Calu3 (cell line): ENCODE data around the gene SERPINB1. TPM values are rescaled to one million over a fixed set of nuclear protein-coding genes. Genes with fewer than 3 reads are reported as not detected.

Source experiments
- BruUV-seq: library from RNA; stranded (reverse); fragments of 400-500 nt; replicated peaks from 2 replicates; lab custom pipeline; 2021; lab: Mats Ljungman, UMichigan
- CTCF ChIA-PET: fragments of 300-600 bp; sonication (Branson Sonifier 250); formaldehyde crosslinking; loops from one replicate; lab custom pipeline; 2022; ENCODE audit warnings: antibody characterized with exemption; lab: Charles Lee
- DNase-seq: peaks from one replicate; pipeline ENCODE4 v3.0.0; 2022
- H3K27ac Mint-ChIP-seq: one replicate; pipeline ENCODE4 v1.8.0; 2022; ENCODE audit warnings: mixed read lengths; ENCODE audit not compliant: unreplicated experiment
- H3K27me3 Mint-ChIP-seq: one replicate; pipeline ENCODE4 v1.8.0; 2022; ENCODE audit warnings: mixed read lengths; ENCODE audit not compliant: unreplicated experiment
- H3K36me3 Mint-ChIP-seq: one replicate; pipeline ENCODE4 v1.8.0; 2022; ENCODE audit warnings: mild to moderate bottlenecking, moderate library complexity, mixed read lengths; ENCODE audit not compliant: insufficient read depth, unreplicated experiment
- H3K4me1 Mint-ChIP-seq: one replicate; pipeline ENCODE4 v1.8.0; 2022; ENCODE audit warnings: mild to moderate bottlenecking, low read depth, mixed read lengths; ENCODE audit not compliant: unreplicated experiment
- H3K4me3 Mint-ChIP-seq: one replicate; pipeline ENCODE4 v1.8.0; 2022; ENCODE audit warnings: mild to moderate bottlenecking, low read depth, moderate library complexity, mixed read lengths; ENCODE audit not compliant: unreplicated experiment
- H3K9me3 Mint-ChIP-seq: one replicate; pipeline ENCODE4 v1.8.0; 2022; ENCODE audit warnings: low read depth, mixed read lengths; ENCODE audit not compliant: unreplicated experiment
- CTCF ChIP-seq: fragments of 200-600 bp; IDR thresholded peaks from one replicate; pipeline ENCODE4 v1.8.0; 2022; ENCODE audit warnings: antibody characterized with exemption; ENCODE audit not compliant: unreplicated experiment
- intact Hi-C: fragments of 100-400 bp; cut with micrococcal nuclease; formaldehyde crosslinking; loops from one replicate; pipeline ENCODE4 v1.10.0; 2022; ENCODE audit not compliant: unreplicated experiment
- total RNA-seq: library from RNA; stranded (reverse); gene quantifications from 2 replicates; pipeline ENCODE4 v1.2.3, GENCODE V29; 2022

SERPINB1 gene
- total RNA-seq, 1 experiment from 2014 or later = 56.3 TPM

- BruUV-seq = no TSS peak
- no peak overlapping the region for H3K4me3 Mint-ChIP-seq
- no peak overlapping the region for H3K27ac Mint-ChIP-seq
- CTCF ChIA-PET = no interaction called here
- no peaks in the 10 kb centered on the region for H3K9me3 Mint-ChIP-seq
- intact Hi-C loops = no loop called here
- no peaks in the 10 kb centered on the region for H3K4me1 Mint-ChIP-seq
- TF ChIP-seq CTCF = no peak
- no peaks in the 10 kb centered on the region for H3K27me3 Mint-ChIP-seq
- peaks cover 5% of the 10 kb centered on the region for H3K36me3 Mint-ChIP-seq
- DNase-seq = no peak
Observed at GRCh38 chr6:2796861-2797260, 44.8 kb downstream of the SERPINB1 start.

GRCh38 chr6:2795956-2796355 is 45.7 kb downstream of the SERPINB1 start:
- Mint-ChIP-seq H3K27ac (no peak overlapping the region), H3K9me3 (no peaks in the 10 kb centered on the region), H3K4me3 (no peak overlapping the region), H3K4me1 (peaks cover 7% of the 10 kb centered on the region), H3K36me3 (peaks cover 12% of the 10 kb centered on the region), H3K27me3 (no peaks in the 10 kb centered on the region)
- BruUV-seq = no TSS peak
- no peak for TF ChIP-seq CTCF
- intact Hi-C loops = no loop called here
- CTCF ChIA-PET = no interaction called here
- no peak for DNase-seq

GRCh38 chr6:2795162-2795561 is 46.5 kb downstream of the SERPINB1 start:
- H3K27ac Mint-ChIP-seq = no peak overlapping the region
- H3K4me1 Mint-ChIP-seq = peaks cover 15% of the 10 kb centered on the region
- H3K4me3 Mint-ChIP-seq = no peak overlapping the region
- TF ChIP-seq CTCF = no peak
- BruUV-seq = no TSS peak
- no peak for DNase-seq
- H3K9me3 Mint-ChIP-seq = no peaks in the 10 kb centered on the region
- CTCF ChIA-PET = no interaction called here
- no peaks in the 10 kb centered on the region for H3K27me3 Mint-ChIP-seq
- peaks cover 12% of the 10 kb centered on the region for H3K36me3 Mint-ChIP-seq
- intact Hi-C loops = no loop called here

GRCh38 chr6:2794171-2794730 is 47.4 kb downstream of the SERPINB1 start:
- Mint-ChIP-seq H3K4me1 (peaks cover 17% of the 10 kb centered on the region), H3K27me3 (no peaks in the 10 kb centered on the region), H3K9me3 (no peaks in the 10 kb centered on the region), H3K4me3 (no peak overlapping the region), H3K36me3 (peaks cover 12% of the 10 kb centered on the region), H3K27ac (peak overlapping the region; percentile 63)
- BruUV-seq = no TSS peak
- no peak for DNase-seq
- TF ChIP-seq CTCF = no peak
- intact Hi-C loops = loop anchor here (5.0 kb wide), 2 partner anchors 118 to 138 kb away; no protein-coding TSS in a partner anchor
- CTCF ChIA-PET = no interaction called here
